Measurements from ENCODE around the gene RC3H1. TPM values are rescaled to one million over a fixed set of nuclear protein-coding genes. Genes with fewer than 3 reads are reported as not detected.

The RC3H1 gene
- total and polyA plus RNA-seq, 4 donors, result 2.0 to 20.7 (median 9.7) TPM

DNA sequence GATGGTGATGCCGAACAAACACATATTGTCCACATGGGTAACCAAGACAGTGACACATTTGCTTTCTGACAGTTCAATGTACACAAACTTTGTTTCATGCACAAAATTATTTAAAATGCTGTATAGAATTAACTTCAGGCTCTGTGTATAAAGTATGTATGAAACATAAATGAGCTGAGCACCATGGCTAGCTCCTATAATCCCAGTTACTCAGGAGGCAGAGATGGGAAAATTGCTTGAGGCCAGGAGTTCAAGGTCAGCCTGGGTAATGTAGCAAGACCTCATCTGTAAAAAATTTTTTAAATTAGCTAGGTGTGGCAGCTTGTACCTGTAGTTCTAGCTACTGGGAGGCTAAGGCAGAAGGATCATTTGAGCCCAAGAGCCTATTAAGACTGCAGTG, 19.2 kb upstream of the RC3H1 start:
- Histone ChIP-seq H3K36me3 (ENCODE audit: control insufficient read depth in 4 of 4, insufficient read depth in 3 of 4, low read depth in 1 of 4, low read length in 3 of 4) (no peaks in the 10 kb centered on the region), H3K4me1 (ENCODE audit: control insufficient read depth in 4 of 4, insufficient read depth in 4 of 4, low read length in 3 of 4) (no peaks in the 10 kb centered on the region), H3K27ac (ENCODE audit: low read depth in 1 of 2, low read length in 2 of 2) (no peak overlapping the region), H3K27me3 (ENCODE audit: control insufficient read depth in 4 of 4, insufficient read depth in 4 of 4, low read length in 3 of 4) (no peaks in the 10 kb centered on the region), H3K4me3 (ENCODE audit: low read depth in 1 of 3, low read length in 3 of 3) (no peak overlapping the region), H3K9ac (ENCODE audit: low read depth in 1 of 2, low read length in 2 of 2) (no peak overlapping the region), H3K9me3 (ENCODE audit: control insufficient read depth in 4 of 4, low read length in 3 of 4) (no peaks in the 10 kb centered on the region)
- 94% methylated on average over 1 of the region's 1 CpG for WGBS
- DNase-seq (ENCODE audit: low spot score), result no peak
- TF ChIP-seq RXRA (IDR thresholded peaks at IDR 0.05) (no peak), JUND (IDR thresholded peaks at IDR 0.05) (no peak), HNF4A (conservative IDR thresholded peaks at IDR 0.05) (no peak), TAF1 (conservative IDR thresholded peaks at IDR 0.05) (no peak), FOXA1 (IDR thresholded peaks at IDR 0.05) (no peak), RAD21 (IDR thresholded peaks at IDR 0.05) (no peak)
- TF ChIP-seq, protein P1, sequence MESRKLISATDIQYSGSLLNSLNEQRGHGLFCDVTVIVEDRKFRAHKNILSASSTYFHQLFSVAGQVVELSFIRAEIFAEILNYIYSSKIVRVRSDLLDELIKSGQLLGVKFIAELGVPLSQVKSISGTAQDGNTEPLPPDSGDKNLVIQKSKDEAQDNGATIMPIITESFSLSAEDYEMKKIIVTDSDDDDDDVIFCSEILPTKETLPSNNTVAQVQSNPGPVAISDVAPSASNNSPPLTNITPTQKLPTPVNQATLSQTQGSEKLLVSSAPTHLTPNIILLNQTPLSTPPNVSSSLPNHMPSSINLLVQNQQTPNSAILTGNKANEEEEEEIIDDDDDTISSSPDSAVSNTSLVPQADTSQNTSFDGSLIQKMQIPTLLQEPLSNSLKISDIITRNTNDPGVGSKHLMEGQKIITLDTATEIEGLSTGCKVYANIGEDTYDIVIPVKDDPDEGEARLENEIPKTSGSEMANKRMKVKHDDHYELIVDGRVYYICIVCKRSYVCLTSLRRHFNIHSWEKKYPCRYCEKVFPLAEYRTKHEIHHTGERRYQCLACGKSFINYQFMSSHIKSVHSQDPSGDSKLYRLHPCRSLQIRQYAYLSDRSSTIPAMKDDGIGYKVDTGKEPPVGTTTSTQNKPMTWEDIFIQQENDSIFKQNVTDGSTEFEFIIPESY (IDR thresholded peaks at IDR 0.05), result no peak
- TF ChIP-seq, protein P2, sequence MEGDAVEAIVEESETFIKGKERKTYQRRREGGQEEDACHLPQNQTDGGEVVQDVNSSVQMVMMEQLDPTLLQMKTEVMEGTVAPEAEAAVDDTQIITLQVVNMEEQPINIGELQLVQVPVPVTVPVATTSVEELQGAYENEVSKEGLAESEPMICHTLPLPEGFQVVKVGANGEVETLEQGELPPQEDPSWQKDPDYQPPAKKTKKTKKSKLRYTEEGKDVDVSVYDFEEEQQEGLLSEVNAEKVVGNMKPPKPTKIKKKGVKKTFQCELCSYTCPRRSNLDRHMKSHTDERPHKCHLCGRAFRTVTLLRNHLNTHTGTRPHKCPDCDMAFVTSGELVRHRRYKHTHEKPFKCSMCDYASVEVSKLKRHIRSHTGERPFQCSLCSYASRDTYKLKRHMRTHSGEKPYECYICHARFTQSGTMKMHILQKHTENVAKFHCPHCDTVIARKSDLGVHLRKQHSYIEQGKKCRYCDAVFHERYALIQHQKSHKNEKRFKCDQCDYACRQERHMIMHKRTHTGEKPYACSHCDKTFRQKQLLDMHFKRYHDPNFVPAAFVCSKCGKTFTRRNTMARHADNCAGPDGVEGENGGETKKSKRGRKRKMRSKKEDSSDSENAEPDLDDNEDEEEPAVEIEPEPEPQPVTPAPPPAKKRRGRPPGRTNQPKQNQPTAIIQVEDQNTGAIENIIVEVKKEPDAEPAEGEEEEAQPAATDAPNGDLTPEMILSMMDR (IDR thresholded peaks at IDR 0.05; ENCODE audit: low read depth, low read length, missing input control), result no peak

DNA sequence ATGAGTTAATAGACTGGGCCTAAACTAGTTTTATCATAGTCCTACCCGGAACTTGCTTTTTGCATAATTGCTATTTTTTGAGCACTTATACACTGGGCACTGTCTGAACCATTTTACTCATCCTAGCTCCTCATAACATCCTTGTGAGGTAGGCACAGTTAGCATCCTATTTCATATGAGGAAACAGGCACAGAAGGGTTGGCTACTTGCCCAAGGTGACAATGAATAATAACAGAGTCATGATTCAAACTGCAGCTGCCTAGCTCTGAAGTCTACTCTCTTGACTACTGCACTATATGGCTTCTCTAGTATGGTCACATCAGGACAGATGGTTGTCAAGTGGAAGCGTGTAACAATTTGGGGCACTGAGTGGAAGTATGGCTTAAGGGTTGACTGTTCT, 18.2 kb upstream of the RC3H1 start:
- no peaks in the 10 kb centered on the region for H3K27me3 ChIP-seq (ENCODE audit: control insufficient read depth in 4 of 4, insufficient read depth in 4 of 4, low read length in 3 of 4)
- H3K36me3 ChIP-seq (ENCODE audit: control insufficient read depth in 4 of 4, insufficient read depth in 3 of 4, low read depth in 1 of 4, low read length in 3 of 4), result no peaks in the 10 kb centered on the region
- TF ChIP-seq JUND (IDR thresholded peaks at IDR 0.05) (no peak), GABPA (IDR thresholded peaks at IDR 0.05 in 1 of 2, conservative IDR thresholded peaks at IDR 0.05 in 1 of 2) (no peak), TAF1 (conservative IDR thresholded peaks at IDR 0.05) (no peak), RXRA (IDR thresholded peaks at IDR 0.05) (no peak), SP1 (IDR thresholded peaks at IDR 0.05) (no peak), NR2F2 (IDR thresholded peaks at IDR 0.05) (no peak), YY1 (IDR thresholded peaks at IDR 0.05) (no peak), FOXA1 (IDR thresholded peaks at IDR 0.05) (no peak), FOXA2 (IDR thresholded peaks at IDR 0.05) (no peak), RAD21 (IDR thresholded peaks at IDR 0.05) (no peak), HNF4G (IDR thresholded peaks at IDR 0.05) (no peak)
- TF ChIP-seq, protein P3, sequence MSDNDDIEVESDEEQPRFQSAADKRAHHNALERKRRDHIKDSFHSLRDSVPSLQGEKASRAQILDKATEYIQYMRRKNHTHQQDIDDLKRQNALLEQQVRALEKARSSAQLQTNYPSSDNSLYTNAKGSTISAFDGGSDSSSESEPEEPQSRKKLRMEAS (IDR thresholded peaks at IDR 0.05), result no peak
- TF ChIP-seq, protein P1 (IDR thresholded peaks at IDR 0.05), result no peak
- TF ChIP-seq, protein P2 (IDR thresholded peaks at IDR 0.05; ENCODE audit: low read depth, low read length, missing input control), result no peak
- TF ChIP-seq, protein P4, sequence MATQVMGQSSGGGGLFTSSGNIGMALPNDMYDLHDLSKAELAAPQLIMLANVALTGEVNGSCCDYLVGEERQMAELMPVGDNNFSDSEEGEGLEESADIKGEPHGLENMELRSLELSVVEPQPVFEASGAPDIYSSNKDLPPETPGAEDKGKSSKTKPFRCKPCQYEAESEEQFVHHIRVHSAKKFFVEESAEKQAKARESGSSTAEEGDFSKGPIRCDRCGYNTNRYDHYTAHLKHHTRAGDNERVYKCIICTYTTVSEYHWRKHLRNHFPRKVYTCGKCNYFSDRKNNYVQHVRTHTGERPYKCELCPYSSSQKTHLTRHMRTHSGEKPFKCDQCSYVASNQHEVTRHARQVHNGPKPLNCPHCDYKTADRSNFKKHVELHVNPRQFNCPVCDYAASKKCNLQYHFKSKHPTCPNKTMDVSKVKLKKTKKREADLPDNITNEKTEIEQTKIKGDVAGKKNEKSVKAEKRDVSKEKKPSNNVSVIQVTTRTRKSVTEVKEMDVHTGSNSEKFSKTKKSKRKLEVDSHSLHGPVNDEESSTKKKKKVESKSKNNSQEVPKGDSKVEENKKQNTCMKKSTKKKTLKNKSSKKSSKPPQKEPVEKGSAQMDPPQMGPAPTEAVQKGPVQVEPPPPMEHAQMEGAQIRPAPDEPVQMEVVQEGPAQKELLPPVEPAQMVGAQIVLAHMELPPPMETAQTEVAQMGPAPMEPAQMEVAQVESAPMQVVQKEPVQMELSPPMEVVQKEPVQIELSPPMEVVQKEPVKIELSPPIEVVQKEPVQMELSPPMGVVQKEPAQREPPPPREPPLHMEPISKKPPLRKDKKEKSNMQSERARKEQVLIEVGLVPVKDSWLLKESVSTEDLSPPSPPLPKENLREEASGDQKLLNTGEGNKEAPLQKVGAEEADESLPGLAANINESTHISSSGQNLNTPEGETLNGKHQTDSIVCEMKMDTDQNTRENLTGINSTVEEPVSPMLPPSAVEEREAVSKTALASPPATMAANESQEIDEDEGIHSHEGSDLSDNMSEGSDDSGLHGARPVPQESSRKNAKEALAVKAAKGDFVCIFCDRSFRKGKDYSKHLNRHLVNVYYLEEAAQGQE (IDR thresholded peaks at IDR 0.05), result no peak
- TF ChIP-seq, protein P5, sequence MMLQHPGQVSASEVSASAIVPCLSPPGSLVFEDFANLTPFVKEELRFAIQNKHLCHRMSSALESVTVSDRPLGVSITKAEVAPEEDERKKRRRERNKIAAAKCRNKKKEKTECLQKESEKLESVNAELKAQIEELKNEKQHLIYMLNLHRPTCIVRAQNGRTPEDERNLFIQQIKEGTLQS (IDR thresholded peaks at IDR 0.05), result no peak
- no peak for DNase-seq (ENCODE audit: low spot score)
- 89% methylated on average over 2 of the region's 2 CpGs for WGBS
- no peak overlapping the region for H3K27ac ChIP-seq (ENCODE audit: low read depth in 1 of 2, low read length in 2 of 2)
- H3K4me1 ChIP-seq (ENCODE audit: control insufficient read depth in 4 of 4, insufficient read depth in 4 of 4, low read length in 3 of 4), result no peaks in the 10 kb centered on the region
- no peak overlapping the region for H3K9ac ChIP-seq (ENCODE audit: low read depth in 1 of 2, low read length in 2 of 2)
- no peaks in the 10 kb centered on the region for H3K9me3 ChIP-seq (ENCODE audit: control insufficient read depth in 4 of 4, low read length in 3 of 4)
- H3K4me3 ChIP-seq (ENCODE audit: low read depth in 1 of 3, low read length in 3 of 3), result no peak overlapping the region

All from liver (tissue), 9 donors.